Activated effector memory CD4-positive, alpha-beta T cell treated with Interleukin-2 at 50 U/mL for 16 hours (primary cell): ENCODE data around the gene MTF2.
"Not testable (repeated sequence)": the region's sequence is repeated elsewhere in the genome, so short reads cannot be mapped to it uniquely, and the experiment has no call there.

Experiments
- DNase-seq: peaks from one replicate; pipeline ENCODE4 v3.0.0-alpha.2; 2020

MTF2 gene

GRCh38 chr1:93148001-93148400 is 68.9 kb downstream of the MTF2 start:
- no peak for DNase-seq

GRCh38 chr1:93150729-93151128 is 71.6 kb downstream of the MTF2 start:
- no peak for DNase-seq

- no peak for DNase-seq
Measured at GRCh38 chr1:93151474-93151873, 72.4 kb downstream of the MTF2 start.

- no peak for DNase-seq
Measured at GRCh38 chr1:93152835-93153234, 73.8 kb downstream of the MTF2 start.

- DNase-seq = no peak
Measured at GRCh38 chr1:93154898-93155297, 75.8 kb downstream of the MTF2 start.

GRCh38 chr1:93155335-93155734 is 76.3 kb downstream of the MTF2 start:
- no peak for DNase-seq

- DNase-seq = no peak
Measured at GRCh38 chr1:93159337-93159736, 80.3 kb downstream of the MTF2 start.

GRCh38 chr1:93163314-93163713 is 84.2 kb downstream of the MTF2 start:
- DNase-seq = not testable (repeated sequence)

GRCh38 chr1:93164816-93165215 is 85.7 kb downstream of the MTF2 start:
- DNase-seq = no peak

- DNase-seq = not testable (repeated sequence)
Measured at GRCh38 chr1:93165895-93166294, 86.8 kb downstream of the MTF2 start.

GRCh38 chr1:93167006-93167405 is 87.9 kb downstream of the MTF2 start:
- no peak for DNase-seq

GRCh38 chr1:93170141-93170678 is 91.1 kb downstream of the MTF2 start:
- DNase-seq = not testable (repeated sequence)

GRCh38 chr1:93171549-93172034 is 92.5 kb downstream of the MTF2 start:
- no peak for DNase-seq

GRCh38 chr1:93172778-93173177 is 93.7 kb downstream of the MTF2 start:
- DNase-seq = no peak

- not testable (repeated sequence) for DNase-seq
Measured at GRCh38 chr1:93174638-93175037, 95.6 kb downstream of the MTF2 start.

GRCh38 chr1:93177991-93178390 is 98.9 kb downstream of the MTF2 start:
- no peak for DNase-seq

- DNase-seq = no peak
Measured at GRCh38 chr1:93178418-93178817, 99.3 kb downstream of the MTF2 start.

- DNase-seq = peak; percentile 94
Measured at GRCh38 chr1:93179886-93180722, 101.0 kb downstream of the MTF2 start, which contains the start of gene TMED5. TMED5 (minus strand) TSS chr1:93180413; CDS start chr1:93180242, 171 bp downstream.

- no peak for DNase-seq
Measured at GRCh38 chr1:93180723-93181613, 101.9 kb downstream of the MTF2 start, which contains the start of gene CCDC18. CCDC18 (plus strand) TSS chr1:93180724; CDS start chr1:93183362, 2,638 bp downstream.

- DNase-seq = no peak
Measured at GRCh38 chr1:93186667-93187066, 107.6 kb downstream of the MTF2 start.
